Calu3 (cell line): ENCODE measurements around the gene HIGD1C. TPM values are rescaled to one million over a fixed set of nuclear protein-coding genes. Genes with fewer than 3 reads are reported as not detected.

Experiments
- BruUV-seq: library from RNA; stranded (reverse); fragments of 400-500 nt; replicated peaks from 2 replicates; lab custom pipeline; 2021; lab: Mats Ljungman, UMichigan
- CTCF ChIA-PET: fragments of 300-600 bp; sonication (Branson Sonifier 250); formaldehyde crosslinking; loops from one replicate; lab custom pipeline; 2022; ENCODE audit warnings: antibody characterized with exemption; lab: Charles Lee
- DNase-seq: peaks from one replicate; pipeline ENCODE4 v3.0.0; 2022
- H3K27ac Mint-ChIP-seq: one replicate; pipeline ENCODE4 v1.8.0; 2022; ENCODE audit warnings: mixed read lengths; ENCODE audit not compliant: unreplicated experiment
- H3K27me3 Mint-ChIP-seq: one replicate; pipeline ENCODE4 v1.8.0; 2022; ENCODE audit warnings: mixed read lengths; ENCODE audit not compliant: unreplicated experiment
- H3K36me3 Mint-ChIP-seq: one replicate; pipeline ENCODE4 v1.8.0; 2022; ENCODE audit warnings: mild to moderate bottlenecking, moderate library complexity, mixed read lengths; ENCODE audit not compliant: insufficient read depth, unreplicated experiment
- H3K4me1 Mint-ChIP-seq: one replicate; pipeline ENCODE4 v1.8.0; 2022; ENCODE audit warnings: mild to moderate bottlenecking, low read depth, mixed read lengths; ENCODE audit not compliant: unreplicated experiment
- H3K4me3 Mint-ChIP-seq: one replicate; pipeline ENCODE4 v1.8.0; 2022; ENCODE audit warnings: mild to moderate bottlenecking, low read depth, moderate library complexity, mixed read lengths; ENCODE audit not compliant: unreplicated experiment
- H3K9me3 Mint-ChIP-seq: one replicate; pipeline ENCODE4 v1.8.0; 2022; ENCODE audit warnings: low read depth, mixed read lengths; ENCODE audit not compliant: unreplicated experiment
- CTCF ChIP-seq: fragments of 200-600 bp; IDR thresholded peaks from one replicate; pipeline ENCODE4 v1.8.0; 2022; ENCODE audit warnings: antibody characterized with exemption; ENCODE audit not compliant: unreplicated experiment
- intact Hi-C: fragments of 100-400 bp; cut with micrococcal nuclease; formaldehyde crosslinking; loops from one replicate; pipeline ENCODE4 v1.10.0; 2022; ENCODE audit not compliant: unreplicated experiment
- total RNA-seq: library from RNA; stranded (reverse); gene quantifications from 2 replicates; pipeline ENCODE4 v1.2.3, GENCODE V29; 2022

Gene HIGD1C
- total RNA-seq, 1 experiment from 2014 or later: not detected

GRCh38 chr12:51001799-51002198 lies 49.5 kb downstream of the HIGD1C start:
- no peak for TF ChIP-seq CTCF
- Mint-ChIP-seq H3K4me1 (peaks cover 13% of the 10 kb centered on the region), H3K27me3 (no peaks in the 10 kb centered on the region), H3K27ac (no peak overlapping the region), H3K9me3 (no peaks in the 10 kb centered on the region), H3K4me3 (no peak overlapping the region), H3K36me3 (peaks cover 29% of the 10 kb centered on the region)
- CTCF ChIA-PET: no interaction called here
- intact Hi-C loops: no loop called here
- BruUV-seq: no TSS peak
- no peak for DNase-seq

- Mint-ChIP-seq H3K27me3 (no peaks in the 10 kb centered on the region), H3K4me1 (peaks cover 13% of the 10 kb centered on the region), H3K36me3 (peaks cover 35% of the 10 kb centered on the region), H3K9me3 (no peaks in the 10 kb centered on the region), H3K27ac (no peak overlapping the region), H3K4me3 (no peak overlapping the region)
- CTCF ChIA-PET: no interaction called here
- no peak for TF ChIP-seq CTCF
- no TSS peak for BruUV-seq
- no peak for DNase-seq
- intact Hi-C loops: no loop called here
These were observed 52.2 kb downstream of the HIGD1C start for GRCh38 chr12:51004504-51004903.

- Mint-ChIP-seq H3K27ac (peak overlapping the region; percentile 30), H3K27me3 (no peaks in the 10 kb centered on the region), H3K4me3 (no peak overlapping the region), H3K36me3 (peaks cover 34% of the 10 kb centered on the region), H3K9me3 (no peaks in the 10 kb centered on the region), H3K4me1 (peaks cover 13% of the 10 kb centered on the region)
- no peak for DNase-seq
- no TSS peak for BruUV-seq
- intact Hi-C loops: no loop called here
- CTCF ChIA-PET: interaction anchor here (1.2 kb wide), 1 partner anchor 23 kb away, joined by 3 read pairs; no protein-coding TSS in a partner anchor
- TF ChIP-seq CTCF: no peak
These were observed 52.7 kb downstream of the HIGD1C start for GRCh38 chr12:51005030-51005429.

GRCh38 chr12:51005671-51006070 lies 53.3 kb downstream of the HIGD1C start:
- H3K27me3 Mint-ChIP-seq: no peaks in the 10 kb centered on the region
- H3K27ac Mint-ChIP-seq: peak overlapping the region; percentile 26
- peaks cover 13% of the 10 kb centered on the region for H3K4me1 Mint-ChIP-seq
- H3K36me3 Mint-ChIP-seq: peaks cover 34% of the 10 kb centered on the region
- BruUV-seq: no TSS peak
- intact Hi-C loops: no loop called here
- peak; percentile 37 for DNase-seq
- H3K9me3 Mint-ChIP-seq: no peaks in the 10 kb centered on the region
- CTCF ChIA-PET: interaction anchor here (0.5 to 1.2 kb wide), 3 partner anchors 22 to 193 kb away, joined by 3 read pairs; no protein-coding TSS in a partner anchor
- no peak overlapping the region for H3K4me3 Mint-ChIP-seq
- TF ChIP-seq CTCF: no peak
